ENCODE measurements around the gene TRPM5.

GRCh38 chr11:2451916-2452315 lies 7.6 kb upstream of the TRPM5 start:
- no peak for TF ChIP-seq EP300 (IDR thresholded peaks at IDR 0.05; ENCODE audit: low read depth)
- TF ChIP-seq, protein P1, sequence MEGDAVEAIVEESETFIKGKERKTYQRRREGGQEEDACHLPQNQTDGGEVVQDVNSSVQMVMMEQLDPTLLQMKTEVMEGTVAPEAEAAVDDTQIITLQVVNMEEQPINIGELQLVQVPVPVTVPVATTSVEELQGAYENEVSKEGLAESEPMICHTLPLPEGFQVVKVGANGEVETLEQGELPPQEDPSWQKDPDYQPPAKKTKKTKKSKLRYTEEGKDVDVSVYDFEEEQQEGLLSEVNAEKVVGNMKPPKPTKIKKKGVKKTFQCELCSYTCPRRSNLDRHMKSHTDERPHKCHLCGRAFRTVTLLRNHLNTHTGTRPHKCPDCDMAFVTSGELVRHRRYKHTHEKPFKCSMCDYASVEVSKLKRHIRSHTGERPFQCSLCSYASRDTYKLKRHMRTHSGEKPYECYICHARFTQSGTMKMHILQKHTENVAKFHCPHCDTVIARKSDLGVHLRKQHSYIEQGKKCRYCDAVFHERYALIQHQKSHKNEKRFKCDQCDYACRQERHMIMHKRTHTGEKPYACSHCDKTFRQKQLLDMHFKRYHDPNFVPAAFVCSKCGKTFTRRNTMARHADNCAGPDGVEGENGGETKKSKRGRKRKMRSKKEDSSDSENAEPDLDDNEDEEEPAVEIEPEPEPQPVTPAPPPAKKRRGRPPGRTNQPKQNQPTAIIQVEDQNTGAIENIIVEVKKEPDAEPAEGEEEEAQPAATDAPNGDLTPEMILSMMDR (IDR thresholded peaks at IDR 0.05): no peak
- no peak for TF ChIP-seq POLR2A (IDR thresholded peaks at IDR 0.05)
- no peak for TF ChIP-seq POLR2AphosphoS5 (IDR thresholded peaks at IDR 0.05)

Measured in transverse colon (tissue), 4 donors.